Brain microvascular endothelial cell (primary cell): ENCODE measurements around the gene MIER2.
"Not testable (repeated sequence)": the region's sequence is repeated elsewhere in the genome, so short reads cannot be mapped to it uniquely, and the experiment has no call there.

Experiments
- DNase-seq: peaks from one replicate; pipeline ENCODE4 v3.0.0-alpha.2; 2020
- H3K27ac ChIP-seq: fragments of 250-450 bp; sonication (Bioruptor Pico); 2 replicates; pipeline ENCODE4 v1.5.1; 2020; ENCODE audit warnings: mild to moderate bottlenecking, moderate library complexity
- H3K27me3 ChIP-seq: fragments of 250-450 bp; sonication (Bioruptor Pico); replicated peaks from 2 replicates; pipeline ENCODE4 v1.5.1; 2020; ENCODE audit warnings: mild to moderate bottlenecking
- H3K36me3 ChIP-seq: fragments of 250-450 bp; sonication (Bioruptor Pico); replicated peaks from 2 replicates; pipeline ENCODE4 v1.5.1; 2020; ENCODE audit warnings: mild to moderate bottlenecking
- H3K4me3 ChIP-seq: 2 replicates; pipeline ENCODE4 v1.5.1; 2011; ENCODE audit warnings: low read depth, mild to moderate bottlenecking, control low read depth, low read length, moderate library complexity
- in situ Hi-C: cut with HindIII; loops from 2 replicates; pipeline ENCODE4 v1.10.0; 2017; ENCODE audit warnings: low sequenced_read_pairs, low pct_ligation_motif_present
- TF ChIP-seq, protein P1 (sequence below): IDR thresholded peaks from 2 replicates; pipeline ENCODE4 v1.5.1; 2011; ENCODE audit warnings: low read depth, mild to moderate bottlenecking, moderate library complexity, low read length, control low read depth, inconsistent platforms; ENCODE audit errors: missing control alignments

MIER2 gene

DNA sequence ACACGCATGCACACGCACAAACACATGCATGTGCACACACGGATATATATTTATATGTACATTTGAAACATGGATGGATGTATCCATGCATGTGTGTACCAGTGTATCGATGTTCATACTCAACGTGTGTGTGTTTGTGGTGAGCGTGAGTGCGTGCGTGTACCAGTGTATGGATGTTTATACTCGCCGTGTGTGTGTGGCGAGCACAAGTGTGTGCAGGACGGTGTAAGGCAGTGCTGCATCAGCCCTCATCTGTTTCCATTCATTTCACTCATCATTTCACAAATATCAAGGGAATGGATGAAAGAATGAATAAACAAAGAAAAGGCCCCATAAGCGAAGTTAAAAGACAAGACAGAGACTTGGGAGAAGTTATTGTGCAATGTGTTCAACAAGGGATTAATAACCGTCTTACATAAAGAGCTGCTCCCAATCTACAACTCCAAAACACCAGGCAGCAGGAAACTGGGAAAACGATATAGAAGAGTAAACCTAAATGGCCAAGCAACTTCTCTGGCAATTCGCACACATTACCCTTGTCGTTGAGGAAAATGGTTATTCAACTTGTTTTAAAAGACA is 21.7 kb upstream of the MIER2 start:
- peaks cover 3% of the 10 kb centered on the region for H3K27me3 ChIP-seq
- in situ Hi-C loops: no loop called here
- no peak for DNase-seq
- TF ChIP-seq, protein P1, sequence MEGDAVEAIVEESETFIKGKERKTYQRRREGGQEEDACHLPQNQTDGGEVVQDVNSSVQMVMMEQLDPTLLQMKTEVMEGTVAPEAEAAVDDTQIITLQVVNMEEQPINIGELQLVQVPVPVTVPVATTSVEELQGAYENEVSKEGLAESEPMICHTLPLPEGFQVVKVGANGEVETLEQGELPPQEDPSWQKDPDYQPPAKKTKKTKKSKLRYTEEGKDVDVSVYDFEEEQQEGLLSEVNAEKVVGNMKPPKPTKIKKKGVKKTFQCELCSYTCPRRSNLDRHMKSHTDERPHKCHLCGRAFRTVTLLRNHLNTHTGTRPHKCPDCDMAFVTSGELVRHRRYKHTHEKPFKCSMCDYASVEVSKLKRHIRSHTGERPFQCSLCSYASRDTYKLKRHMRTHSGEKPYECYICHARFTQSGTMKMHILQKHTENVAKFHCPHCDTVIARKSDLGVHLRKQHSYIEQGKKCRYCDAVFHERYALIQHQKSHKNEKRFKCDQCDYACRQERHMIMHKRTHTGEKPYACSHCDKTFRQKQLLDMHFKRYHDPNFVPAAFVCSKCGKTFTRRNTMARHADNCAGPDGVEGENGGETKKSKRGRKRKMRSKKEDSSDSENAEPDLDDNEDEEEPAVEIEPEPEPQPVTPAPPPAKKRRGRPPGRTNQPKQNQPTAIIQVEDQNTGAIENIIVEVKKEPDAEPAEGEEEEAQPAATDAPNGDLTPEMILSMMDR: no peak
- H3K27ac ChIP-seq: no peak overlapping the region
- no peak overlapping the region for H3K4me3 ChIP-seq
- no peaks in the 10 kb centered on the region for H3K36me3 ChIP-seq

DNA sequence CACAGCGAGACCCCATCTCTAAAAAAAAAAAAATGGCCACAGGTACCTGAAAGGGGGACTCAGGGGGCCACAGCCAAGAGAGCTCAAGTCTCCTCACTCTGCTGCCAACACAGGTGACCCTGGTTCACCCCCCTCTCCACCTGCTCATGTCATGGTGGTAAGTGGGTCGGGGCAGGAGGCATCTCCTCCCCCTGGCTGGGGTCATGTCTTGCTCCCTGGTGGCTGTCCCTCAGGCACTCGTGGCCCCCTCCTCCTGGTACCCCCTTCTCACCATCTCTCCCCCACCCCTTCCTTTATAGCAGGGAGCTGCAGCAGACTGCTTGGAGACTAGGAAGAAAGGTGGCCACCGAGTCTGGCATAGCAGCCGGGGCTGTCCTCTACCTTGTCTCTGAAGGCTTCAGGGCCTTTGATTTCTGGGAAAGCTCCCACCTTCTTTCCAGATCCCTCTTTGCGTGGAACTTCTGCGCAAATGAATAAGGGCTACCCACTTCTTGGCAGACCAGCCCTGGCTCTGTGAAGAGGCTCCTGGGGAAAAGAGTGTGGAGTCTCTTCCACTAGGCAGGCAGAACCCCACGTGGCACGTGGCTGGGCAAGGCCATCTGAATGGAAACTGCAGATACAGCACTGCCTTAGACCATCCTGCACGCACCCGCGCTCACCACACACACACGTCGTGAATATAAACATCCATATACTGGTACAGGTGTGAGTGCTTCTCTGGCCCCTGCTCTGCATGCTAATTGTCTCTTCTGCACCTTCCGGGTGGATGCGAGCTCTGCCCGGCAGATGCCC is 20.1 kb upstream of the MIER2 start:
- in situ Hi-C loops: no loop called here
- H3K27me3 ChIP-seq: no peaks in the 10 kb centered on the region
- TF ChIP-seq, protein P1: no peak
- DNase-seq: no peak
- H3K4me3 ChIP-seq: no peak overlapping the region
- no peak overlapping the region for H3K27ac ChIP-seq
- no peaks in the 10 kb centered on the region for H3K36me3 ChIP-seq

DNA sequence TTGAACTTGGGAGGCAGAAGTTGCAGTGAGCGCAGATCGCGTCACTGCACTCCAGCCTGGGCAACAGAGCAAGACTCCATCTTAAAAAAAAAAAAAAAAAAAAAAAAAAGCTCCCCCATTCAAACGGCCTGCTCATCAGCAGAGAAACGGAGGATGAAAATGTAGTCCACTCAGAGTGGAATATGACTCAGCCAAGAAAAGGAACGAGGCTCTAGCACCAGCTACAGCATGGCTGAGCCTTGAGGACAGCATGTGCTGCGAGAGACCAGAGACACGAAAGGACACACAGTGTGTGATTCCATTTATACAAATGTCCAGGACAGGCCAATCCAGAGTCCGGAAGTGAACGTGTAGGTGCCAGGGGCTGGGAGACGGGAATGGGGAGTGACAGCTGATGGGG is 18.1 kb upstream of the MIER2 start:
- TF ChIP-seq, protein P1: no peak
- DNase-seq: no peak
- no peaks in the 10 kb centered on the region for H3K27me3 ChIP-seq
- no peak overlapping the region for H3K4me3 ChIP-seq
- in situ Hi-C loops: no loop called here
- no peak overlapping the region for H3K27ac ChIP-seq
- no peaks in the 10 kb centered on the region for H3K36me3 ChIP-seq

DNA sequence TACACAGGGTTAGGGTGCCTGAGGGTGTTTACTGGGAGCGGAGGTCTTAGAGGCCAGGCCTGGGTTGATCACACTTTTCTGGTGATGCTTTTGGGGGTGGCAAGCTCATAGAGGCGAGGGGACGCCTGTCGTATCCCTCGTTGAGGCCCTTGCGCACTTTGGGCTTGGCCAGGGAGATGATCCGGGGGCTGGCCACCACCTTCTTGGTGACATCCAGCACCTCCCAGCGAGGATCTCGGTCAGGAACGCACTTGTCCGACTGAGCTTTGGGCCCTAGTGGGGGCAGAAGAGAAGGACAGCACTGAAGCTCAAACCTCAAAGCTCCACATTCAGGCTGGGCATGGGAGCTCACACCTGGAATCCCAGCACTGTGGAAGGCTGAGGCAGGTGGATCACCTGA is 17.6 kb upstream of the MIER2 start:
- Histone ChIP-seq H3K27me3 (no peaks in the 10 kb centered on the region), H3K36me3 (no peaks in the 10 kb centered on the region), H3K4me3 (no peak overlapping the region), H3K27ac (no peak overlapping the region)
- TF ChIP-seq, protein P1: no peak
- in situ Hi-C loops: no loop called here
- DNase-seq: no peak

DNA sequence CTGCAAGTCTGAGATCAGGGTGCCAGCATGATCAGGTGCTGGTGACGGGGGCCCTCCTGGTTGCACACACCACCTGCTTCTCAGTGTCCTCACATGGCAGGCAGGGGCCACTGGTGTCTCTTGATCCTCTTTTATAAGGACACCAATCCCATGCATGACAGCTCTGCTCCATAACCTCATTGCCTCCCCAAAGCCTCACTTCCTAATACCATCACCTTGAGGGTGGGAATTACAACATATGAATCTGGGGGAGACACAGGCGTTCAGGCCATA is 15.0 kb upstream of the MIER2 start:
- H3K4me3 ChIP-seq: no peak overlapping the region
- no peaks in the 10 kb centered on the region for H3K36me3 ChIP-seq
- H3K27ac ChIP-seq: no peak overlapping the region
- TF ChIP-seq, protein P1: no peak
- H3K27me3 ChIP-seq: no peaks in the 10 kb centered on the region
- no peak for DNase-seq
- in situ Hi-C loops: no loop called here

DNA sequence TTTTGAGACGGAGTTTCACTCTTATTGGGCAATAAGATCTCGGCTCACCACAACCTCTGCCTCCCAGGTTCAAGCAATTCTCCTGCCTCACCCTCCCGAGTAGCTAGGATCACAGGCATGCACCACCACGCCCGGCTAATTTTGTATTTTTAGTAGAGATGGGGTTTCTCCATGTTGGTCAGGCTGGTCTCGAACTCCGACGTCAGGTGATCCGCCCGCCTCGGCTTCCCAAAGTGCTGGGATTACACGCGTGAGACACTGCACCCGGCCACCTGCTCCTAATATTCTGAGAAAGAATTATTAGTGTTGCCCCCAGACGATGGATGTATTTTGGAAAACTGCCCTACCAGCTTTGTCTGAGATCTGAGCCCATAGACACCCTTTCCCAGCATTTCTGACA is 10.9 kb upstream of the MIER2 start:
- H3K4me3 ChIP-seq, H3K27me3 ChIP-seq, H3K27ac ChIP-seq, H3K36me3 ChIP-seq, in situ Hi-C loops, DNase-seq: not testable (repeated sequence)
